Peyer's patch (tissue), 4 donors: Measurements from ENCODE around the gene TOX2.

Experiments
- POLR2A ChIP-seq, 2 donors: fragments of 450-650 bp; IDR thresholded peaks; one replicate each; pipeline ENCODE4 v1.5.1; 2017; ENCODE audit warnings: antibody characterized with exemption in 2 of 2, mild to moderate bottlenecking in 2 of 2, moderate library complexity in 2 of 2
- TF ChIP-seq, protein P1 (sequence below), 6 experiments: fragments of 450-650 bp in 4 of 6; fragments of 200-600 bp in 2 of 6; sonication (generic) in 1 of 6; IDR thresholded peaks; one replicate each; pipeline ENCODE4 v1.5.1; 2017 to 2019; ENCODE audit warnings: antibody characterized with exemption in 6 of 6, mild to moderate bottlenecking in 3 of 6, moderate library complexity in 1 of 6

DNA sequence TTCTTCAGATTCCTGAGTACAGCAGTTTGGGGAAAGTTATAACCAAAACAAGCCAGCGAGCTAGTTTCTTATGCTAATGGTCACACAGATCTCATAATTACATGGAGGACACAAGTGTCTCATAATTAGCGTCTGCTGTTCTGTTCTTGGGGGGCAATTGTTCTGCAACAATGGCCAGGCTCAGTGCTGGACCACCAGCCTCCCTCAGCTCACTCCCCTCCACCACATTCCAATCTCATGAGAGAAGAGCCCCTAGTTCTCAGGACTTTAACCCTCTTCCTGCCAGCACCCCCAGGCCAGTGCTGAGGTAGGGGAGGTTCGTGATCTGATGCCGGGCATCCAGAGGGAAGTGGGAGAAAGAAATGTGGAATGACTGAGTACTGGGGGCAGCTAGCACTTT, 20.2 kb upstream of the TOX2 start:
- TF ChIP-seq, protein P1, sequence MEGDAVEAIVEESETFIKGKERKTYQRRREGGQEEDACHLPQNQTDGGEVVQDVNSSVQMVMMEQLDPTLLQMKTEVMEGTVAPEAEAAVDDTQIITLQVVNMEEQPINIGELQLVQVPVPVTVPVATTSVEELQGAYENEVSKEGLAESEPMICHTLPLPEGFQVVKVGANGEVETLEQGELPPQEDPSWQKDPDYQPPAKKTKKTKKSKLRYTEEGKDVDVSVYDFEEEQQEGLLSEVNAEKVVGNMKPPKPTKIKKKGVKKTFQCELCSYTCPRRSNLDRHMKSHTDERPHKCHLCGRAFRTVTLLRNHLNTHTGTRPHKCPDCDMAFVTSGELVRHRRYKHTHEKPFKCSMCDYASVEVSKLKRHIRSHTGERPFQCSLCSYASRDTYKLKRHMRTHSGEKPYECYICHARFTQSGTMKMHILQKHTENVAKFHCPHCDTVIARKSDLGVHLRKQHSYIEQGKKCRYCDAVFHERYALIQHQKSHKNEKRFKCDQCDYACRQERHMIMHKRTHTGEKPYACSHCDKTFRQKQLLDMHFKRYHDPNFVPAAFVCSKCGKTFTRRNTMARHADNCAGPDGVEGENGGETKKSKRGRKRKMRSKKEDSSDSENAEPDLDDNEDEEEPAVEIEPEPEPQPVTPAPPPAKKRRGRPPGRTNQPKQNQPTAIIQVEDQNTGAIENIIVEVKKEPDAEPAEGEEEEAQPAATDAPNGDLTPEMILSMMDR (IDR thresholded peaks at IDR 0.05), result no peak
- no peak for TF ChIP-seq POLR2A (IDR thresholded peaks at IDR 0.05)
